OCI-LY3 (cell line): ENCODE measurements around the gene PSMG2.

ENCODE experiments used
- H2AFZ ChIP-seq: fragments of 200-600, 300-600 bp; shearing (Covaris generic); 2 replicates; pipeline ENCODE4 v1.6.0; 2014; ENCODE audit warnings: antibody characterized with exemption, low read depth, low read length
- H3K27ac ChIP-seq: fragments of 200-600, 300-600 bp; sonication (generic); 2 replicates; pipeline ENCODE4 v1.5.1; 2014; ENCODE audit warnings: mild to moderate bottlenecking, low read length, moderate library complexity, mixed read lengths
- H3K27me3 ChIP-seq: fragments of 200-600, 300-600 bp; sonication (generic); 2 replicates; pipeline ENCODE4 v1.6.1; 2014; ENCODE audit warnings: low read depth, low read length, mixed read lengths
- H3K36me3 ChIP-seq: fragments of 200-600, 300-600 bp; sonication (generic); replicated peaks from 2 replicates; pipeline ENCODE3; 2014; ENCODE audit warnings: low read depth, low read length, mixed read lengths
- H3K4me1 ChIP-seq: fragments of 300-600, 200-600 bp; sonication (generic); 2 replicates; pipeline ENCODE4 v1.6.1; 2014; ENCODE audit warnings: low read length, mixed read lengths
- H3K4me2 ChIP-seq: fragments of 200-600, 300-600 bp; sonication (generic); 2 replicates; pipeline ENCODE4 v1.6.1; 2014; ENCODE audit warnings: low read length, mixed read lengths
- H3K4me3 ChIP-seq: fragments of 300-600, 200-600 bp; sonication (generic); 2 replicates; pipeline ENCODE4 v1.5.1; 2014; ENCODE audit warnings: antibody characterized with exemption, mild to moderate bottlenecking, low read length, moderate library complexity
- H3K79me2 ChIP-seq: fragments of 300-600, 200-600 bp; shearing (Covaris generic); 2 replicates; pipeline ENCODE4 v1.6.1; 2014; ENCODE audit warnings: mild to moderate bottlenecking, low read length, mixed read lengths
- H3K9ac ChIP-seq: fragments of 300-600, 200-600 bp; shearing (Covaris generic); 2 replicates; pipeline ENCODE4 v1.6.0; 2014; ENCODE audit warnings: mild to moderate bottlenecking, low read length, moderate library complexity
- H3K9me3 ChIP-seq: fragments of 200-600, 300-600 bp; shearing (Covaris generic); 2 replicates; pipeline ENCODE4 v1.6.1; 2014; ENCODE audit warnings: low read length, mixed read lengths; ENCODE audit not compliant: insufficient read depth
- H4K20me1 ChIP-seq: fragments of 200-600, 300-600 bp; sonication (generic); 2 replicates; pipeline ENCODE4 v1.6.1; 2016; ENCODE audit warnings: low read length, mixed read lengths; ENCODE audit not compliant: insufficient read depth
- CTCF ChIP-seq: fragments of 200-600, 300-600 bp; sonication (generic); IDR thresholded peaks from 2 replicates; pipeline ENCODE4 v1.5.1; 2014; ENCODE audit warnings: antibody characterized with exemption, low read length, low read depth
- EZH2phosphoT487 ChIP-seq: fragments of 200-600 bp; shearing (Covaris generic); IDR thresholded peaks from 2 replicates; pipeline ENCODE4 v1.6.1; 2018; ENCODE audit warnings: antibody characterized with exemption, mixed run types, low read depth

PSMG2 gene

GRCh38 chr18:12659904-12660605, 42.8 kb upstream of the PSMG2 start:
- H4K20me1 ChIP-seq: no peaks in the 10 kb centered on the region
- no peak overlapping the region for H3K4me3 ChIP-seq
- H3K9ac ChIP-seq: no peak overlapping the region
- H3K79me2 ChIP-seq: peaks cover 11% of the 10 kb centered on the region; the same call in 1 of the 2 replicates
- H3K27ac ChIP-seq: no peak overlapping the region
- no peak overlapping the region for H3K4me2 ChIP-seq
- no peak overlapping the region for H2AFZ ChIP-seq
- H3K27me3 ChIP-seq: no peaks in the 10 kb centered on the region
- peak; percentile 91 for TF ChIP-seq CTCF
- TF ChIP-seq EZH2phosphoT487: no peak
- H3K9me3 ChIP-seq: no peaks in the 10 kb centered on the region
- H3K36me3 ChIP-seq: no peaks in the 10 kb centered on the region
- peaks cover 6% of the 10 kb centered on the region; the same call in 1 of the 2 replicates for H3K4me1 ChIP-seq

GRCh38 chr18:12668041-12668440, 34.8 kb upstream of the PSMG2 start:
- H3K27me3 ChIP-seq: no peaks in the 10 kb centered on the region
- H4K20me1 ChIP-seq: no peaks in the 10 kb centered on the region
- H3K79me2 ChIP-seq: no peaks in the 10 kb centered on the region
- TF ChIP-seq EZH2phosphoT487: no peak
- no peak for TF ChIP-seq CTCF
- H2AFZ ChIP-seq: no peak overlapping the region
- H3K4me2 ChIP-seq: no peak overlapping the region
- no peak overlapping the region for H3K9ac ChIP-seq
- peaks cover 6% of the 10 kb centered on the region for H3K36me3 ChIP-seq
- no peak overlapping the region for H3K27ac ChIP-seq
- H3K4me3 ChIP-seq: no peak overlapping the region
- no peaks in the 10 kb centered on the region for H3K9me3 ChIP-seq
- H3K4me1 ChIP-seq: no peaks in the 10 kb centered on the region

DNA sequence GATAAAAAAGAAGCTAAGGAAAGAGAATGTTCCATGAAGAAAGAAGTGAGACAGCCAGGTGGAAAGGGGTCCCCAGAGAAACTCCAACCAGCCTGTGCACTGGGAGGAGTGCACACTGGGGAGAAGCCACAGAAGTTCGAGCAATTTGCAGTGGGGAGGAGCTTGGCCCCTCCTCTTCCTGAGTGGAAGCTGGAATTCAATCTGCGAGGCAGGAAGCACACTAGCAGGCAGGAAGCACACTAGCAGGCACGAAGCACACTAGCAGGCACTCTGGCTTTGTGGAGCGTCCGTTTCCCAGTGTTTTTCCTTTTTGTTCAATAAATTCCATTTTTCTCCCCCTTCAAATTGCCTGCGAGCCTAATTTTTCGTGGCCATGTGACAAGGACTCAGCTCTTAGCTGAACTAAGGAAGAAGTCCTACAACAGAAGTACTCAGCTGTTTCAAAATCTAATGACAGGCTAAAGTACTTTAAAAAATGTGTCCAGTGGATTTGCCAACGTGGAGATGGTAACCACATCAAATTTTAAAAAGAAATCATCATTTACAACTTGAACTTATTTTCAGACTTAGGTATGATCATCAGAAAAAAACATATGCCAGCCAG, 23.6 kb upstream of the PSMG2 start:
- Histone ChIP-seq H3K4me3 (no peak overlapping the region), H3K27ac (no peak overlapping the region), H2AFZ (no peak overlapping the region), H3K27me3 (no peaks in the 10 kb centered on the region), H3K79me2 (no peaks in the 10 kb centered on the region), H3K9me3 (no peaks in the 10 kb centered on the region), H3K36me3 (peaks cover 14% of the 10 kb centered on the region), H3K4me2 (no peak overlapping the region), H4K20me1 (no peaks in the 10 kb centered on the region), H3K4me1 (no peaks in the 10 kb centered on the region), H3K9ac (no peak overlapping the region)
- TF ChIP-seq EZH2phosphoT487: no peak
- no peak for TF ChIP-seq CTCF

DNA sequence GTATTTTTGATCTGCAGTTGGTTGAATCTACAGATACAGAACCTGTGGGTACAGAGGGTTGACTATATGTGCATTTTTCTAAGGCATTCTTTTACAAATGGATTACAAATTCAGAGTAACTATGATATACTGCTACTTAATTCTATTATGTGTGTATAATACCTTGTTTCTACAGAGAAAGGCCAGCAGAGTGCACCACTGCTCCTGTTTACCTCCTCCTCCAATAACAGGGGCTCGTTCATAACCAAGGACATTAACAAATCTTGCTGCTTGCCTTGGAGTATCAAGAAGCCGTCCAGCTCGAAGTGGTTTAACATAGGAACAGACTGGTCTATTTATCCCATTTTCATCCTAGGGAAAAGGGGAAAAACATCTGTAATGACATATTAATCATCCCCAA, 16.7 kb upstream of the PSMG2 start:
- H3K9me3 ChIP-seq: no peaks in the 10 kb centered on the region
- no peak overlapping the region for H3K4me3 ChIP-seq
- H3K27ac ChIP-seq: no peak overlapping the region
- TF ChIP-seq EZH2phosphoT487 (no peak), CTCF (no peak)
- no peaks in the 10 kb centered on the region for H3K27me3 ChIP-seq
- no peak overlapping the region for H2AFZ ChIP-seq
- H3K4me1 ChIP-seq: no peaks in the 10 kb centered on the region
- H3K4me2 ChIP-seq: no peak overlapping the region
- peaks cover 14% of the 10 kb centered on the region for H3K36me3 ChIP-seq
- no peaks in the 10 kb centered on the region for H3K79me2 ChIP-seq
- no peaks in the 10 kb centered on the region for H4K20me1 ChIP-seq
- no peak overlapping the region for H3K9ac ChIP-seq
